ENCODE data around the gene SEMA3C.
A peak's percentile ranks its signal among the peaks of the same experiment; 100 is the strongest.

Gene SEMA3C

DNA sequence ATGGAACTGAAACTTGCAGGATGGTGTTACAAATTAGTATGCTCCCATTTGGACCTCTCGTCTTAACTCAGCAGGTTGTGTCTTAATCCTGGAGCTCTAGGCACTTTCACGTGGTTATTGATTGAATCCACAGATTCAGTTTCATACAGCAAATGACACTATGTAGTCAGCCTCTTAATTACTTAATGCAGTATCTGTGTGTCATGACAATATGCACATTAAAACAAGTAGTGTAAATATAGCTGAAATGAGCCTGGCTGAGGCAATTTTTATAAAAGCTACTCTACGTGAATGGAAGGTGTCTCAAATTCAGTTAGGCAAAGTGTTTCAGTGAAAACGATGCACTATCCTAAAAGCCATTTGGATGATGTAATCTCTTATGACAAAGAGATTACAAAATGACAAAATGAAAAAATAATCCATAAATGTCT lies 193.7 kb downstream of the SEMA3C start (continued):
- TF ChIP-seq ZNF169 (tag by site-specific recombination; IDR thresholded peaks at IDR 0.05), result no peak
- no peak for TF ChIP-seq ZNF202 (tag by site-specific recombination; IDR thresholded peaks at IDR 0.05; ENCODE audit: borderline replicate concordance)
- TF ChIP-seq, protein P1, sequence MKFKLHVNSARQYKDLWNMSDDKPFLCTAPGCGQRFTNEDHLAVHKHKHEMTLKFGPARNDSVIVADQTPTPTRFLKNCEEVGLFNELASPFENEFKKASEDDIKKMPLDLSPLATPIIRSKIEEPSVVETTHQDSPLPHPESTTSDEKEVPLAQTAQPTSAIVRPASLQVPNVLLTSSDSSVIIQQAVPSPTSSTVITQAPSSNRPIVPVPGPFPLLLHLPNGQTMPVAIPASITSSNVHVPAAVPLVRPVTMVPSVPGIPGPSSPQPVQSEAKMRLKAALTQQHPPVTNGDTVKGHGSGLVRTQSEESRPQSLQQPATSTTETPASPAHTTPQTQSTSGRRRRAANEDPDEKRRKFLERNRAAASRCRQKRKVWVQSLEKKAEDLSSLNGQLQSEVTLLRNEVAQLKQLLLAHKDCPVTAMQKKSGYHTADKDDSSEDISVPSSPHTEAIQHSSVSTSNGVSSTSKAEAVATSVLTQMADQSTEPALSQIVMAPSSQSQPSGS (tag by site-specific recombination; IDR thresholded peaks at IDR 0.05; ENCODE audit: low read depth), result peak; percentile 86
- no peak for TF ChIP-seq ZNF776 (tag by site-specific recombination; IDR thresholded peaks at IDR 0.05; ENCODE audit: borderline replicate concordance)
- TF ChIP-seq, protein P2, sequence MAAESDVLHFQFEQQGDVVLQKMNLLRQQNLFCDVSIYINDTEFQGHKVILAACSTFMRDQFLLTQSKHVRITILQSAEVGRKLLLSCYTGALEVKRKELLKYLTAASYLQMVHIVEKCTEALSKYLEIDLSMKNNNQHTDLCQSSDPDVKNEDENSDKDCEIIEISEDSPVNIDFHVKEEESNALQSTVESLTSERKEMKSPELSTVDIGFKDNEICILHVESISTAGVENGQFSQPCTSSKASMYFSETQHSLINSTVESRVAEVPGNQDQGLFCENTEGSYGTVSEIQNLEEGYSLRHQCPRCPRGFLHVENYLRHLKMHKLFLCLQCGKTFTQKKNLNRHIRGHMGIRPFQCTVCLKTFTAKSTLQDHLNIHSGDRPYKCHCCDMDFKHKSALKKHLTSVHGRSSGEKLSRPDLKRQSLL (tag by site-specific recombination; IDR thresholded peaks at IDR 0.05), result peak; percentile 67; the same call in 1 of the 2 replicates
- no peak for TF ChIP-seq ZSCAN16 (tag by site-specific recombination; IDR thresholded peaks at IDR 0.05)
- TF ChIP-seq GLIS2 (tag by site-specific recombination; IDR thresholded peaks at IDR 0.05), result no peak
- TF ChIP-seq YY2 (tag by site-specific recombination; IDR thresholded peaks at IDR 0.05), result no peak
- TF ChIP-seq, protein P3, sequence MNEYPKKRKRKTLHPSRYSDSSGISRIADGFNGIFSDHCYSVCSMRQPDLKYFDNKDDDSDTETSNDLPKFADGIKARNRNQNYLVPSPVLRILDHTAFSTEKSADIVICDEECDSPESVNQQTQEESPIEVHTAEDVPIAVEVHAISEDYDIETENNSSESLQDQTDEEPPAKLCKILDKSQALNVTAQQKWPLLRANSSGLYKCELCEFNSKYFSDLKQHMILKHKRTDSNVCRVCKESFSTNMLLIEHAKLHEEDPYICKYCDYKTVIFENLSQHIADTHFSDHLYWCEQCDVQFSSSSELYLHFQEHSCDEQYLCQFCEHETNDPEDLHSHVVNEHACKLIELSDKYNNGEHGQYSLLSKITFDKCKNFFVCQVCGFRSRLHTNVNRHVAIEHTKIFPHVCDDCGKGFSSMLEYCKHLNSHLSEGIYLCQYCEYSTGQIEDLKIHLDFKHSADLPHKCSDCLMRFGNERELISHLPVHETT (tag by site-specific recombination; IDR thresholded peaks at IDR 0.05), result peak; percentile 88
- no peak for TF ChIP-seq ZNF837 (tag by site-specific recombination; IDR thresholded peaks at IDR 0.05)
- TF ChIP-seq ZBTB8A (tag by site-specific recombination; IDR thresholded peaks at IDR 0.05), result no peak
- no peak for TF ChIP-seq ZNF19 (tag by site-specific recombination; IDR thresholded peaks at IDR 0.05; ENCODE audit: low read depth)
- peak; percentile 81 for TF ChIP-seq ZNF366 (tag by site-specific recombination; conservative IDR thresholded peaks at IDR 0.05)
- TF ChIP-seq KLF1 (tag by site-specific recombination; IDR thresholded peaks at IDR 0.05), result no peak
- TF ChIP-seq, protein P4, sequence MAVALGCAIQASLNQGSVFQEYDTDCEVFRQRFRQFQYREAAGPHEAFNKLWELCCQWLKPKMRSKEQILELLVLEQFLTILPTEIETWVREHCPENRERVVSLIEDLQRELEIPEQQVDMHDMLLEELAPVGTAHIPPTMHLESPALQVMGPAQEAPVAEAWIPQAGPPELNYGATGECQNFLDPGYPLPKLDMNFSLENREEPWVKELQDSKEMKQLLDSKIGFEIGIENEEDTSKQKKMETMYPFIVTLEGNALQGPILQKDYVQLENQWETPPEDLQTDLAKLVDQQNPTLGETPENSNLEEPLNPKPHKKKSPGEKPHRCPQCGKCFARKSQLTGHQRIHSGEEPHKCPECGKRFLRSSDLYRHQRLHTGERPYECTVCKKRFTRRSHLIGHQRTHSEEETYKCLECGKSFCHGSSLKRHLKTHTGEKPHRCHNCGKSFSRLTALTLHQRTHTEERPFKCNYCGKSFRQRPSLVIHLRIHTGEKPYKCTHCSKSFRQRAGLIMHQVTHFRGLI (tag by site-specific recombination; IDR thresholded peaks at IDR 0.05), result no peak
- no peak for TF ChIP-seq ZNF529 (tag by site-specific recombination; IDR thresholded peaks at IDR 0.05; ENCODE audit: insufficient replicate concordance)
- no peak for TF ChIP-seq ZNF610 (tag by site-specific recombination; IDR thresholded peaks at IDR 0.05; ENCODE audit: borderline replicate concordance)
- peak; percentile 82 for TF ChIP-seq ZNF184 (tag by site-specific recombination; IDR thresholded peaks at IDR 0.05)
- TF ChIP-seq ZNF777 (tag by site-specific recombination; IDR thresholded peaks at IDR 0.05; ENCODE audit: borderline replicate concordance), result no peak
- TF ChIP-seq, protein P5, sequence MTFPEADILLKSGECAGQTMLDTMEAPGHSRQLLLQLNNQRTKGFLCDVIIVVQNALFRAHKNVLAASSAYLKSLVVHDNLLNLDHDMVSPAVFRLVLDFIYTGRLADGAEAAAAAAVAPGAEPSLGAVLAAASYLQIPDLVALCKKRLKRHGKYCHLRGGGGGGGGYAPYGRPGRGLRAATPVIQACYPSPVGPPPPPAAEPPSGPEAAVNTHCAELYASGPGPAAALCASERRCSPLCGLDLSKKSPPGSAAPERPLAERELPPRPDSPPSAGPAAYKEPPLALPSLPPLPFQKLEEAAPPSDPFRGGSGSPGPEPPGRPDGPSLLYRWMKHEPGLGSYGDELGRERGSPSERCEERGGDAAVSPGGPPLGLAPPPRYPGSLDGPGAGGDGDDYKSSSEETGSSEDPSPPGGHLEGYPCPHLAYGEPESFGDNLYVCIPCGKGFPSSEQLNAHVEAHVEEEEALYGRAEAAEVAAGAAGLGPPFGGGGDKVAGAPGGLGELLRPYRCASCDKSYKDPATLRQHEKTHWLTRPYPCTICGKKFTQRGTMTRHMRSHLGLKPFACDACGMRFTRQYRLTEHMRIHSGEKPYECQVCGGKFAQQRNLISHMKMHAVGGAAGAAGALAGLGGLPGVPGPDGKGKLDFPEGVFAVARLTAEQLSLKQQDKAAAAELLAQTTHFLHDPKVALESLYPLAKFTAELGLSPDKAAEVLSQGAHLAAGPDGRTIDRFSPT (tag by site-specific recombination; IDR thresholded peaks at IDR 0.05), result peak; percentile 89
- TF ChIP-seq, protein P6, sequence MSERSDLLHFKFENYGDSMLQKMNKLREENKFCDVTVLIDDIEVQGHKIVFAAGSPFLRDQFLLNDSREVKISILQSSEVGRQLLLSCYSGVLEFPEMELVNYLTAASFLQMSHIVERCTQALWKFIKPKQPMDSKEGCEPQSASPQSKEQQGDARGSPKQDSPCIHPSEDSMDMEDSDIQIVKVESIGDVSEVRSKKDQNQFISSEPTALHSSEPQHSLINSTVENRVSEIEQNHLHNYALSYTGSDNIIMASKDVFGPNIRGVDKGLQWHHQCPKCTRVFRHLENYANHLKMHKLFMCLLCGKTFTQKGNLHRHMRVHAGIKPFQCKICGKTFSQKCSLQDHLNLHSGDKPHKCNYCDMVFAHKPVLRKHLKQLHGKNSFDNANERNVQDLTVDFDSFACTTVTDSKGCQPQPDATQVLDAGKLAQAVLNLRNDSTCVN (tag by site-specific recombination; optimal IDR thresholded peaks at IDR 0.05), result no peak
- no peak for TF ChIP-seq ZIC2 (tag by site-specific recombination; IDR thresholded peaks at IDR 0.05)
- TF ChIP-seq ZBTB7A (tag by site-specific recombination; IDR thresholded peaks at IDR 0.05; ENCODE audit: low read depth), result no peak
- no peak for TF ChIP-seq KLF7 (tag by site-specific recombination; IDR thresholded peaks at IDR 0.05; ENCODE audit: borderline replicate concordance)
- TF ChIP-seq ZNF155 (tag by site-specific recombination; IDR thresholded peaks at IDR 0.05), result no peak
- TF ChIP-seq ZNF791 (tag by site-specific recombination; IDR thresholded peaks at IDR 0.05), result no peak
- no peak for TF ChIP-seq ZNF16 (tag by site-specific recombination; IDR thresholded peaks at IDR 0.05; ENCODE audit: low read depth)
- TF ChIP-seq, protein P7, sequence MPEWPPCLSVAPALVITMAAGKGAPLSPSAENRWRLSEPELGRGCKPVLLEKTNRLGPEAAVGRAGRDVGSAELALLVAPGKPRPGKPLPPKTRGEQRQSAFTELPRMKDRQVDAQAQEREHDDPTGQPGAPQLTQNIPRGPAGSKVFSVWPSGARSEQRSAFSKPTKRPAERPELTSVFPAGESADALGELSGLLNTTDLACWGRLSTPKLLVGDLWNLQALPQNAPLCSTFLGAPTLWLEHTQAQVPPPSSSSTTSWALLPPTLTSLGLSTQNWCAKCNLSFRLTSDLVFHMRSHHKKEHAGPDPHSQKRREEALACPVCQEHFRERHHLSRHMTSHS (tag by site-specific recombination; IDR thresholded peaks at IDR 0.05), result no peak
- TF ChIP-seq, protein P8, sequence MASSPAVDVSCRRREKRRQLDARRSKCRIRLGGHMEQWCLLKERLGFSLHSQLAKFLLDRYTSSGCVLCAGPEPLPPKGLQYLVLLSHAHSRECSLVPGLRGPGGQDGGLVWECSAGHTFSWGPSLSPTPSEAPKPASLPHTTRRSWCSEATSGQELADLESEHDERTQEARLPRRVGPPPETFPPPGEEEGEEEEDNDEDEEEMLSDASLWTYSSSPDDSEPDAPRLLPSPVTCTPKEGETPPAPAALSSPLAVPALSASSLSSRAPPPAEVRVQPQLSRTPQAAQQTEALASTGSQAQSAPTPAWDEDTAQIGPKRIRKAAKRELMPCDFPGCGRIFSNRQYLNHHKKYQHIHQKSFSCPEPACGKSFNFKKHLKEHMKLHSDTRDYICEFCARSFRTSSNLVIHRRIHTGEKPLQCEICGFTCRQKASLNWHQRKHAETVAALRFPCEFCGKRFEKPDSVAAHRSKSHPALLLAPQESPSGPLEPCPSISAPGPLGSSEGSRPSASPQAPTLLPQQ (tag by site-specific recombination; IDR thresholded peaks at IDR 0.05), result no peak
- no peak for TF ChIP-seq ZNF211 (tag by site-specific recombination; IDR thresholded peaks at IDR 0.05; ENCODE audit: low read depth)
